HG03571 (cell line): ENCODE measurements around the gene PKHD1.
"Not testable (repeated sequence)": the region's sequence is repeated elsewhere in the genome, so short reads cannot be mapped to it uniquely, and the experiment has no call there.

Experiments
- ATAC-seq: cut with Tn5 transposase; IDR thresholded peaks from one replicate; pipeline ENCODE4 v1.9.1; 2021; ENCODE audit not compliant: unreplicated experiment

The PKHD1 gene

GRCh38 chr6:51930602-51931001 is 156.8 kb downstream of the PKHD1 start:
- ATAC-seq, result no peak

- ATAC-seq, result no peak
Measured at GRCh38 chr6:51929934-51930574, 157.4 kb downstream of the PKHD1 start.

- peak; percentile 78 for ATAC-seq
Measured at GRCh38 chr6:51928320-51928719, 159.1 kb downstream of the PKHD1 start.

- ATAC-seq, result no peak
Measured at GRCh38 chr6:51927450-51927849, 160.0 kb downstream of the PKHD1 start.

GRCh38 chr6:51926125-51926524 is 161.3 kb downstream of the PKHD1 start:
- no peak for ATAC-seq

- not testable (repeated sequence) for ATAC-seq
Measured at GRCh38 chr6:51922479-51922878, 164.9 kb downstream of the PKHD1 start.

- not testable (repeated sequence) for ATAC-seq
Measured at GRCh38 chr6:51918347-51918746, 169.1 kb downstream of the PKHD1 start.

- no peak for ATAC-seq
Measured at GRCh38 chr6:51915098-51915497, 172.3 kb downstream of the PKHD1 start.

- no peak for ATAC-seq
Measured at GRCh38 chr6:51913265-51913664, 174.1 kb downstream of the PKHD1 start.

- ATAC-seq, result no peak
Measured at GRCh38 chr6:51910851-51911250, 176.6 kb downstream of the PKHD1 start.

- no peak for ATAC-seq
Measured at GRCh38 chr6:51908243-51908642, 179.2 kb downstream of the PKHD1 start.

- no peak for ATAC-seq
Measured at GRCh38 chr6:51901766-51902764, 185.3 kb downstream of the PKHD1 start.

GRCh38 chr6:51893366-51893765 is 194.0 kb downstream of the PKHD1 start:
- no peak for ATAC-seq

- ATAC-seq, result no peak
Measured at GRCh38 chr6:51892750-51893149, 194.7 kb downstream of the PKHD1 start.

GRCh38 chr6:51892339-51892738 is 195.1 kb downstream of the PKHD1 start:
- ATAC-seq, result no peak

GRCh38 chr6:51891784-51892183 is 195.6 kb downstream of the PKHD1 start:
- ATAC-seq, result no peak

GRCh38 chr6:51887859-51888258 is 199.6 kb downstream of the PKHD1 start:
- no peak for ATAC-seq

GRCh38 chr6:51885957-51886356 is 201.5 kb downstream of the PKHD1 start:
- no peak for ATAC-seq

GRCh38 chr6:51868591-51869355 is 218.6 kb downstream of the PKHD1 start:
- no peak for ATAC-seq

GRCh38 chr6:51866867-51867266 is 220.5 kb downstream of the PKHD1 start:
- ATAC-seq, result no peak

- no peak for ATAC-seq
Measured at GRCh38 chr6:51865996-51866395, 221.4 kb downstream of the PKHD1 start.
